GM12878 (cell line): ENCODE results near the gene IGLL5. TPM values are rescaled to one million over a fixed set of nuclear protein-coding genes. Genes with fewer than 3 reads are reported as not detected.

Source experiments
- ATAC-seq: fragments of 200-7000 bp; cut with Tn5 transposase; 3 replicates; pipeline ENCODE4 v1.9.1; 2020; ENCODE audit warnings: mild to moderate bottlenecking, moderate library complexity
- BruUV-seq: library from RNA; stranded (reverse); fragments of 400-500 nt; replicated peaks from 2 replicates; lab custom pipeline; 2021; lab: Mats Ljungman, UMichigan
- CTCF ChIA-PET: fragments of 300-600 bp; sonication (Branson Sonifier 250); formaldehyde crosslinking; extraction: SDS; loops from one replicate; lab custom pipeline; 2021; ENCODE audit warnings: inconsistent platforms; lab: Yijun Ruan, JAX
- POLR2A ChIA-PET: fragments of 350-600 bp; formaldehyde crosslinking; extraction: SDS; loops from one replicate; lab custom pipeline; 2021; ENCODE audit warnings: inconsistent platforms; lab: Charles Lee
- RAD21 ChIA-PET: fragments of 300-600 bp; sonication (Branson Sonifier 250); formaldehyde crosslinking; loops from one replicate; lab custom pipeline; 2023; ENCODE audit warnings: antibody characterized with exemption; ENCODE audit not compliant: unreplicated experiment; lab: Charles Lee
- SMC1A ChIA-PET: fragments of 300-600 bp; sonication (Branson Sonifier 250); formaldehyde crosslinking; loops from one replicate; lab custom pipeline; 2023; ENCODE audit not compliant: unreplicated experiment, uncharacterized antibody; lab: Charles Lee
- DNase-seq: peaks from one replicate; pipeline ENCODE4 v3.0.0-alpha.2; 2011; ENCODE audit warnings: low read depth, low spot score
- FAIRE-seq: peaks from 3 replicates; lab custom pipeline; 2011; peaks lifted over from hg19 to GRCh38; lab: Jason Lieb, UNC
- H2AFZ ChIP-seq: 2 replicates; pipeline ENCODE4 v1.6.0; 2011; ENCODE audit warnings: low read depth, low read length, control low read depth; ENCODE audit not compliant: control insufficient read depth
- H3K27ac ChIP-seq: 2 replicates; pipeline ENCODE4 v1.5.1; 2011; ENCODE audit warnings: control low read depth; ENCODE audit not compliant: control insufficient read depth, insufficient read depth
- H3K27me3 ChIP-seq, 2 experiments: replicated peaks in 1 of 2; 2 replicates each; pipeline versions ENCODE4 v1.6.0 to v1.6.1; 2011; ENCODE audit warnings: low read length in 1 of 2; ENCODE audit not compliant: control insufficient read depth in 2 of 2, insufficient read depth in 2 of 2
- H3K36me3 ChIP-seq, 2 experiments: 2 replicates each; pipeline ENCODE4 v1.5.1; 2011; ENCODE audit warnings: low read length in 1 of 2; ENCODE audit not compliant: control insufficient read depth in 2 of 2, insufficient read depth in 2 of 2
- H3K4me1 ChIP-seq: 2 replicates; pipeline ENCODE4 v1.6.1; 2011; ENCODE audit warnings: mild to moderate bottlenecking, low read length, moderate library complexity, mixed read lengths; ENCODE audit not compliant: control insufficient read depth, insufficient read depth
- H3K4me2 ChIP-seq: 2 replicates; pipeline ENCODE4 v1.6.0; 2011; ENCODE audit warnings: control low read depth; ENCODE audit not compliant: control insufficient read depth, insufficient read depth
- H3K4me3 ChIP-seq: fragments of 200-600 bp; sonication (generic); 2 replicates; pipeline ENCODE4 v1.5.1; 2016
- H3K79me2 ChIP-seq: 2 replicates; pipeline ENCODE4 v1.6.0; 2011; ENCODE audit warnings: low read length; ENCODE audit not compliant: control insufficient read depth, insufficient read depth
- H3K9ac ChIP-seq: 2 replicates; pipeline ENCODE4 v1.8.0; 2011; ENCODE audit warnings: low read length, control low read depth, mixed read lengths; ENCODE audit not compliant: control insufficient read depth, insufficient read depth
- H3K9me3 ChIP-seq: replicated peaks from 3 replicates; pipeline ENCODE4 v1.5.1; 2011; ENCODE audit warnings: mild to moderate bottlenecking, low read length; ENCODE audit not compliant: control insufficient read depth, insufficient read depth
- H4K20me1 ChIP-seq: 2 replicates; pipeline ENCODE4 v1.6.0; 2011; ENCODE audit not compliant: control insufficient read depth, insufficient read depth
- CBX3 ChIP-seq: fragments of 200-600 bp; sonication (generic); IDR thresholded peaks from 2 replicates; pipeline ENCODE4 v1.6.1; 2016; ENCODE audit warnings: low read depth, borderline replicate concordance
- CBX5 ChIP-seq: sonication (generic); IDR thresholded peaks from 2 replicates; pipeline ENCODE4 v1.6.1; 2016; ENCODE audit warnings: low read depth, moderate library complexity, mild to moderate bottlenecking, inconsistent platforms
- CEBPZ ChIP-seq: fragments of 150-350 bp; IDR thresholded peaks from 2 replicates; pipeline ENCODE4 v1.6.1; 2016; ENCODE audit warnings: low read depth, low read length
- FOXM1 ChIP-seq: IDR thresholded peaks from 2 replicates; pipeline ENCODE4 v1.6.1; 2012; ENCODE audit warnings: low read depth, mild to moderate bottlenecking, inconsistent platforms, low read length, moderate library complexity
- MTA2 ChIP-seq: fragments of 450-650 bp; IDR thresholded peaks from 2 replicates; pipeline ENCODE4 v1.6.1; 2016; ENCODE audit warnings: low read depth, mild to moderate bottlenecking, moderate library complexity
- MTA3 ChIP-seq: IDR thresholded peaks from 2 replicates; pipeline ENCODE4 v1.6.1; 2012; ENCODE audit warnings: low read length, inconsistent platforms, borderline replicate concordance
- NRF1 ChIP-seq: conservative IDR thresholded peaks from 2 replicates; pipeline ENCODE4 v1.6.1; 2011; ENCODE audit warnings: mild to moderate bottlenecking, low read depth, low read length, improper control_type of control experiment
- PAX5 ChIP-seq: IDR thresholded peaks from 2 replicates; pipeline ENCODE4 v1.6.1; 2011; ENCODE audit warnings: low read depth, low read length, borderline replicate concordance
- POLR2AphosphoS2 ChIP-seq: IDR thresholded peaks from 2 replicates; pipeline ENCODE4 v1.6.1; 2011; ENCODE audit warnings: low read depth, mild to moderate bottlenecking, low read length, improper control_type of control experiment, moderate library complexity
- SP1 ChIP-seq: IDR thresholded peaks from one replicate; pipeline ENCODE4 v1.6.1; 2011; ENCODE audit warnings: low read depth, low read length
- SUZ12 ChIP-seq: fragments of 200-600 bp; sonication (generic); IDR thresholded peaks from one replicate; pipeline ENCODE4 v1.6.1; 2018; ENCODE audit warnings: antibody characterized with exemption, mild to moderate bottlenecking; ENCODE audit not compliant: unreplicated experiment
- TCF12 ChIP-seq: IDR thresholded peaks from 2 replicates; pipeline ENCODE4 v1.6.1; 2011; ENCODE audit warnings: low read depth, mild to moderate bottlenecking, low read length
- ZNF207 ChIP-seq: fragments of 450-650 bp; IDR thresholded peaks from 2 replicates; pipeline ENCODE4 v1.6.1; 2014; ENCODE audit warnings: antibody characterized with exemption, mild to moderate bottlenecking, borderline replicate concordance
- WGBS: methylation state at CpG from one replicate; pipeline ENCODE4 v1.1.6; 2016; ENCODE audit warnings: low lambda C conversion rate; ENCODE audit not compliant: insufficient replicate concordance, insufficient coverage; ENCODE audit errors: missing lambda C conversion rate; 5-methylcytosine and 5-hydroxymethylcytosine counted together
- in situ Hi-C: fragments of 300-500 bp; cut with MboI; formaldehyde crosslinking; loops from 9 replicates; pipeline ENCODE4 v1.14.3; 2018; ENCODE audit warnings: mixed read lengths
- intact Hi-C: fragments of 100-400 bp; cut with micrococcal nuclease; formaldehyde crosslinking; loops from one replicate; pipeline ENCODE4 v1.14.2; 2022; ENCODE audit not compliant: unreplicated experiment
- polyA plus RNA-seq, 11 experiments: library from polyadenylated mRNA; depleted of rRNA in 4 of 11; unstranded in 6 of 11; stranded (reverse) in 5 of 11; fragments of >200 nt; fragmentation: Nextera tagmentation in 4 of 11; fragmentation: Illumina TruSeq in 1 of 11; extraction: Ambion mirVana in 4 of 11; extraction: Trizol in 1 of 11; gene quantifications; 1 replicate in 1 of 11; 2 replicates in 10 of 11; pipeline versions ENCODE4 v1.2.1 to v1.2.3, GENCODE V29; 2011 to 2016; ENCODE audit warnings: inconsistent platforms in 2 of 11, missing spikeins in 2 of 11, low read depth in 1 of 11
- total RNA-seq, 4 experiments: library from RNA; depleted of rRNA in 3 of 4; stranded (reverse); fragments of >200 nt in 3 of 4; fragmentation: Illumina TruSeq in 1 of 4; extraction: Trizol in 1 of 4; gene quantifications; 2 replicates each; pipeline versions ENCODE4 v1.2.1 to v1.2.3, GENCODE V29; 2013 to 2021

Gene IGLL5
- total and polyA plus RNA-seq, 10 of the 15 experiments (the other 5 are each of a cell fraction or from before 2014, with no cell fraction given): not detected

GRCh38 chr22:22866381-22867111 is 21.1 kb upstream of the IGLL5 start:
- H3K27ac ChIP-seq: no peak overlapping the region
- WGBS: 81% methylated on average over 6 of the region's 8 CpGs

More at GRCh38 chr22:22866381-22867111, 21.1 kb upstream of the IGLL5 start:
- no peak overlapping the region for H2AFZ ChIP-seq
- no peak overlapping the region for H3K9ac ChIP-seq
- no TSS peak for BruUV-seq
- H3K4me2 ChIP-seq: no peak overlapping the region
- RAD21 ChIA-PET: no interaction called here
- no peaks in the 10 kb centered on the region for H3K4me1 ChIP-seq
- SMC1A ChIA-PET: no interaction called here
- POLR2A ChIA-PET: no interaction called here
- no peak for DNase-seq
- in situ Hi-C loops: no loop called here
- TF ChIP-seq CBX5 (no peak), PAX5 (no peak), ZNF207 (no peak), SP1 (no peak), CBX3 (no peak), POLR2AphosphoS2 (no peak), MTA2 (no peak), TCF12 (no peak), NRF1 (no peak), FOXM1 (no peak), SUZ12 (no peak), MTA3 (no peak), CEBPZ (no peak)
- H3K36me3 ChIP-seq: no peaks in the 10 kb centered on the region
- H4K20me1 ChIP-seq: no peaks in the 10 kb centered on the region
- no peak for ATAC-seq
- H3K79me2 ChIP-seq: no peaks in the 10 kb centered on the region
- intact Hi-C loops: no loop called here
- no peak overlapping the region for H3K4me3 ChIP-seq
- no peaks in the 10 kb centered on the region for H3K27me3 ChIP-seq
- FAIRE-seq: no peak
- CTCF ChIA-PET: no interaction called here
- H3K9me3 ChIP-seq: no peaks in the 10 kb centered on the region
